Esophagus squamous epithelium (tissue), 4 donors: ENCODE measurements around the gene MORF4L2.

Experiments
- POLR2A ChIP-seq, 4 donors: fragments of 450-650 bp; IDR thresholded peaks; one replicate each; pipeline ENCODE4 v1.6.1; 2017; ENCODE audit warnings: antibody characterized with exemption in 4 of 4, mild to moderate bottlenecking in 4 of 4, moderate library complexity in 3 of 4
- TF ChIP-seq, protein P1 (sequence below), 6 experiments: fragments of 450-650 bp in 4 of 6; fragments of 200-600 bp in 2 of 6; sonication (generic) in 2 of 6; IDR thresholded peaks; one replicate each; pipeline ENCODE4 v1.5.1; 2016 to 2019; ENCODE audit warnings: antibody characterized with exemption in 6 of 6, mild to moderate bottlenecking in 4 of 6, moderate library complexity in 4 of 6

DNA sequence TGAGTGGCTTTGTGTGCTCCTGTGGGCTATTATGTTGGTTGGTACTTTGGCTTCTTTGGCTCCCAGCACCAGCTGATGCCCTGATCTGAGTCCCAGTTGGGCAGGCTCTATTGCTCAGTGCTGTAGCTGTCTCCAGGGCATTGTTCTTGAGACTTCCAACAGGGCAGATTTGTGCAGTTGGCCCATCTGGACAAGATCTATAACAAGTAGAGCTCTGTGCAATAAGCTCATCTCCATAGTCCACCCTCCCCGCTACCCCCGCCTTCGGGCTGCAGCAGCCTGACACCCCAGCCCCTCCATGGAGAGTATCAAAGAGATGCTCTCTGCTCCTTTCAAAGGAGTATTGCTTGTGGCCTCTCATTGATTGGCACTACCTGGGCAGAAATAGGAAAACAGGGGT is 18.4 kb upstream of the MORF4L2 start:
- TF ChIP-seq, protein P1, sequence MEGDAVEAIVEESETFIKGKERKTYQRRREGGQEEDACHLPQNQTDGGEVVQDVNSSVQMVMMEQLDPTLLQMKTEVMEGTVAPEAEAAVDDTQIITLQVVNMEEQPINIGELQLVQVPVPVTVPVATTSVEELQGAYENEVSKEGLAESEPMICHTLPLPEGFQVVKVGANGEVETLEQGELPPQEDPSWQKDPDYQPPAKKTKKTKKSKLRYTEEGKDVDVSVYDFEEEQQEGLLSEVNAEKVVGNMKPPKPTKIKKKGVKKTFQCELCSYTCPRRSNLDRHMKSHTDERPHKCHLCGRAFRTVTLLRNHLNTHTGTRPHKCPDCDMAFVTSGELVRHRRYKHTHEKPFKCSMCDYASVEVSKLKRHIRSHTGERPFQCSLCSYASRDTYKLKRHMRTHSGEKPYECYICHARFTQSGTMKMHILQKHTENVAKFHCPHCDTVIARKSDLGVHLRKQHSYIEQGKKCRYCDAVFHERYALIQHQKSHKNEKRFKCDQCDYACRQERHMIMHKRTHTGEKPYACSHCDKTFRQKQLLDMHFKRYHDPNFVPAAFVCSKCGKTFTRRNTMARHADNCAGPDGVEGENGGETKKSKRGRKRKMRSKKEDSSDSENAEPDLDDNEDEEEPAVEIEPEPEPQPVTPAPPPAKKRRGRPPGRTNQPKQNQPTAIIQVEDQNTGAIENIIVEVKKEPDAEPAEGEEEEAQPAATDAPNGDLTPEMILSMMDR (IDR thresholded peaks at IDR 0.05), result no peak
- no peak for TF ChIP-seq POLR2A (IDR thresholded peaks at IDR 0.05)
